Stomach smooth muscle (tissue), 2 donors: ENCODE data around the gene MBD2.

Experiments used
- H3K27ac ChIP-seq: one replicate; pipeline ENCODE4 v1.7.0; 2013; ENCODE audit warnings: mild to moderate bottlenecking, low read length, inconsistent platforms
- H3K27me3 ChIP-seq, 2 donors: one replicate each; pipeline ENCODE4 v1.7.0; 2013; ENCODE audit warnings: low read length in 2 of 2; ENCODE audit not compliant: insufficient read depth in 2 of 2, control insufficient read depth in 1 of 2
- H3K36me3 ChIP-seq, 2 donors: one replicate each; pipeline ENCODE4 v1.7.0; 2013; ENCODE audit warnings: low read length in 2 of 2; ENCODE audit not compliant: control insufficient read depth in 2 of 2, insufficient read depth in 2 of 2
- H3K4me1 ChIP-seq: one replicate; pipeline ENCODE4 v1.7.0; 2013; ENCODE audit warnings: low read length; ENCODE audit not compliant: control insufficient read depth, insufficient read depth
- H3K4me3 ChIP-seq, 2 donors: one replicate each; pipeline ENCODE4 v1.7.0; 2013; ENCODE audit warnings: low read length in 2 of 2
- H3K9ac ChIP-seq, 2 donors: one replicate each; pipeline ENCODE4 v1.7.0; 2013; ENCODE audit warnings: low read length in 2 of 2, mild to moderate bottlenecking in 1 of 2
- H3K9me3 ChIP-seq, 2 donors: one replicate each; pipeline ENCODE4 v1.7.0; 2013; ENCODE audit warnings: low read length in 2 of 2; ENCODE audit not compliant: control insufficient read depth in 2 of 2
- donor health status: healthy.
- donor health status: Pancreatic carcinoma.

The MBD2 gene

DNA sequence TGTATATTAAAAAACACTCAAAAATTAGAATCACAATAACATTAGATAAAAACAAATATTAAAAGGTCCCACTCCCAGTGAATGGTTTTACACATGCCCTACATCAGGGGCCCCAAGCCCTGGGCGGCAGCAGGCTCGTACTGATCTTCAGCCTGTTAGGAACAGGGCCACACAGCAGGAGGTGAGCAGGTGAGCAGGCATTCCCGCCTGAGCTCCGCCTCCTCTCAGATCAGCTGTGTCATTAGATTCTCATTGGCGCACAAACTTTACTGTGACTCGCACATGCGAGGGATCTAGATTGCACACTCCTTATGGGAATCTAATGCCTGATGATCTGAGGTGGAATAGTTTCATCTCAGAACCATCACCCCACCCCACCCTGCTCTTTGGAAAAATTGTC lies 74.2 kb downstream of the MBD2 start:
- H3K4me3 ChIP-seq = no peak overlapping the region
- H3K27ac ChIP-seq = no peak overlapping the region
- peaks cover 3% of the 10 kb centered on the region for H3K4me1 ChIP-seq
- peaks cover 7 to 16% of the 10 kb centered on the region in 2 donors for H3K36me3 ChIP-seq
- no peak overlapping the region for H3K9ac ChIP-seq
- H3K9me3 ChIP-seq = no peaks in the 10 kb centered on the region
- H3K27me3 ChIP-seq = no peaks in the 10 kb centered on the region

DNA sequence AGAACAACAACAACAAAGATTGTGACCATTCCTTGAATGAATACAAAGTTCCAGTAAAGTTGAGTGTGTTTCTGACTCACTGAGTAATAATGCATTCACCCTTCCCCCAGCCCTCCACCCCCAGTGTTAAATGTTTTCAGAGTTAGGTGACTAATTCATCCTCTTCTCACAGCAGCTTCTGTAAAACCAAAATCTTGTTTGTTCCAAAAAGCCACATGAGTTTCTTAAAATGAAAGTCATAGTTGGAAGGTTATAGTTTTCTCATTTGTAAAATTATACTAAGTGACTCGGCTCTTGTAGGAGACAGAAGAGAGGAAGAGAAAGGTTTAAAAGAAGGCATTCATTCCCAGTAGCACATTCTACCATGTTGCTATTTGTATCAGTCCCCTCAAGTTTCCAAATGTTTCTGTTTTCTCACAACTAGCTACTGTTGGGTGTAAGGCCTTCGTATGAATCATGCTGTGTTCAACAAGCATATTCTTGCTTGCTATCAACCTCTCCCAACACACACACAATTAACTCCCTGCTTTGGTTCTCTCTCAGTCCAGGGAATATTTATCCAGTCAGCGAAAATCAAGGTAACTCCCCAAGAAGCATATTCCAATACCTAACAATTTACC lies 75.3 kb downstream of the MBD2 start:
- Histone ChIP-seq H3K4me3 (no peak overlapping the region), H3K27ac (no peak overlapping the region), H3K9ac (no peak overlapping the region), H3K27me3 (no peaks in the 10 kb centered on the region), H3K4me1 (peaks cover 3% of the 10 kb centered on the region), H3K36me3 (peaks cover 7 to 11% of the 10 kb centered on the region in 2 donors), H3K9me3 (no peaks in the 10 kb centered on the region)

DNA sequence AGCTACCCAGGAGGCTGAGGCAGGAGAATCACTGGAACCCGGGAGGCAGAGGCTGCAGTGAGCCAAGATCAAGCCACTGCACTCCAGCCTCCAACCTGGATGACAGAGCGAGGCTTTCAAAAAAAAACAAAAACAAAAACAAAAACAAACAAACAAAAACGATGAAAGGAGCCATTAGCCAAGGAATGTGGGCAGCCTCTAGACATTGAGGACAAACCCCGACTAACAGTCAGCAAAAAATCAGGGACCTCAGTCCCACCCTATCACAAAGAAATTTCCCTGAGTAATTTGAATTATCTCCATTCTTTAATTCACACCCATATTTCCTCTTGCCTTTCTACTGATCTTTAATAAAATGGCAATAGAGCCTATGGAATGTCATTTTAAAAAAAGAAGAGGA lies 75.8 kb downstream of the MBD2 start:
- H3K9me3 ChIP-seq = no peaks in the 10 kb centered on the region
- H3K27me3 ChIP-seq = no peaks in the 10 kb centered on the region
- no peak overlapping the region for H3K9ac ChIP-seq
- H3K36me3 ChIP-seq = peaks cover 6 to 8% of the 10 kb centered on the region in 2 donors
- no peak overlapping the region for H3K27ac ChIP-seq
- no peak overlapping the region for H3K4me3 ChIP-seq
- peaks cover 3% of the 10 kb centered on the region for H3K4me1 ChIP-seq

DNA sequence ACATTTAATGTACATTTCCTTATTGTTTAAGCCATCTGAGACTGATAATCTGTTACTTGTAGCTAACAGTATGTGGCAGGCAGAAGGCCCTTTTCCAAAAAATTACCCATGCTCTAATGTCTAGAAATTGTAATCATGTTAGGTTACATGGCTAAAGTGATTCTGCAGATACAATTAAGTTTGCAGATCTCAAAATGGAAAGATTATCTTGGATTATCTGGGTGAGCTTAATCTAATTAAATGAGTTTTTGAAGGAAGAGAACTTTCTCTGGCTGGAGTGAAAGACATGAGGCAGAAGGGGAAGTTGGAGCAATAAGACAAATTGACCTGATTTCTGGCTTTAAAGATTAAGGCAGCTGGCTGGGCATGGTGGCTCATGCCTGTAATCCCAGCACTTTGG lies 76.3 kb downstream of the MBD2 start:
- H3K27ac ChIP-seq = no peak overlapping the region
- no peaks in the 10 kb centered on the region for H3K9me3 ChIP-seq
- no peak overlapping the region for H3K4me3 ChIP-seq
- H3K27me3 ChIP-seq = no peaks in the 10 kb centered on the region
- peaks cover 3% of the 10 kb centered on the region for H3K4me1 ChIP-seq
- H3K36me3 ChIP-seq = peaks cover 5 to 7% of the 10 kb centered on the region in 2 donors
- H3K9ac ChIP-seq = no peak overlapping the region

GRCh38 chr18:54147439-54147838 lies 77.0 kb downstream of the MBD2 start:
- H3K4me1 ChIP-seq = peaks cover 3% of the 10 kb centered on the region
- H3K9me3 ChIP-seq = no peaks in the 10 kb centered on the region
- no peaks in the 10 kb centered on the region for H3K27me3 ChIP-seq
- no peak overlapping the region for H3K4me3 ChIP-seq
- H3K27ac ChIP-seq = no peak overlapping the region
- no peak overlapping the region for H3K9ac ChIP-seq
- H3K36me3 ChIP-seq = peaks cover 4 to 7% of the 10 kb centered on the region in 2 donors

DNA sequence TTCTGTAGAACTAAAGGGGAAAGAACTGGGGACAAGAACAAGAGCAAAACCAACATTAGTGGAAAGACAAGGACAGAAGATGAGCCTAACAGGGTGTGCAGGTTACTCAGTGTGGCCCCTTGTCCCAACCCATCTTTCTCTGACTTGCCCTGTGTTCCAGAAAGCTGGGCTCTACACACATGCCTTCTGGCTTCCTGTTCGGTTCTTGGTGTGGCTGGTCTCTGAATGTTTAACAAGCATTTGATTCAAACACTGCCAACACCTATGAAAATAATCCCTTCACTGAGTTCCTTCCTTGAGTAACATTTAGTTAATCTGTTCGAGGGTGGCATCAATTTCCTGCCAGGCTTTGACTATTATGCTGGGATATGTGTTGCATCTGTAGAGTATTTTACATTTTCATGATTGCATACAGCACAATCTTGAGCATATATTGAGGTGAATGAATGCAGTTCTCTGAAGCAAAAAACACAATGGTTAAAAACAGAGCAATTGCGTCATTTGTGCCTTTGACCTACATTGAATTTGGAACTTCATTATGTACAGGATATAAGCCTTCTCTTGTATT lies 83.3 kb downstream of the MBD2 start:
- Histone ChIP-seq H3K27ac (no peak overlapping the region), H3K4me1 (no peaks in the 10 kb centered on the region), H3K4me3 (no peak overlapping the region), H3K9me3 (no peaks in the 10 kb centered on the region), H3K27me3 (no peaks in the 10 kb centered on the region), H3K36me3 (no peaks in the 10 kb centered on the region), H3K9ac (no peak overlapping the region)

DNA sequence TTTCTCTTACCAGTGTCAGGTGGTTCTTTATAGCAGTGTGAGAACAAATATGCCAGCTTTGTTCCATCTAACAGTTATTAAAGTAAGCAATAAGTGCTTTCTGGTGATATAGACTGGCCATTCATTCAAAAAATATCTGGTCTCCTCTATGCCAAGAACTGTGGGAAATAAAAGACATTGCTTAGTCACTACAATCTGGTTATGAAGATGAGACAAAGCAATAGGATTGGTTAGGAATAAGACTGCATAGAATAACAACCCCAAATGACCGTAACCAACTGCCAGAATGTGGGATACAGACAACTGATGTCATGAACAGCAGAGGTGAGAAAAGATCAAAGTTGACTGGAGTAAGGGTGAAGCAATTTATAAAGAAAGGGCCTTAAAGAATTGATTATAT lies 83.8 kb downstream of the MBD2 start:
- no peaks in the 10 kb centered on the region for H3K27me3 ChIP-seq
- H3K36me3 ChIP-seq = no peaks in the 10 kb centered on the region
- H3K4me1 ChIP-seq = no peaks in the 10 kb centered on the region
- H3K4me3 ChIP-seq = no peak overlapping the region
- H3K27ac ChIP-seq = no peak overlapping the region
- no peak overlapping the region for H3K9ac ChIP-seq
- no peaks in the 10 kb centered on the region for H3K9me3 ChIP-seq

DNA sequence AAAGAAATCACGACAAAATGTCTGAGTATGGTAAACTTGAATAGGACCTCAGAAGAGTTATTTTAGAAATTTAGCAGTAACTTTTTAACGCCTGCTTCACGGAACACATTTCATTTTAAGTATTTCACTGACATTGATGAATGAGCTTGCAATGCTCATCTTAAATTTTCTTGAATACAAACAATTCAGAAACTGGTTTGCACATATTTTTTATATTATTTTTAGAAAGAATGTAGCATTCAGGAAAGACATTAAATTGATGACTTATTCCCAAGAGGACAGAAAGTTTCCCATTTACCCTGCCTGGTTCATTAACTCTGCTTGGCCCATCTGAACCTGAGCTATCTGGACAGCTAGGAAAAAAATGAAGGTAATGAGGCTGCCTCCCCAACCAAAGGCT lies 89.3 kb downstream of the MBD2 start:
- H3K27me3 ChIP-seq = no peaks in the 10 kb centered on the region
- H3K9ac ChIP-seq = no peak overlapping the region
- no peaks in the 10 kb centered on the region for H3K9me3 ChIP-seq
- no peaks in the 10 kb centered on the region for H3K4me1 ChIP-seq
- H3K4me3 ChIP-seq = no peak overlapping the region
- no peaks in the 10 kb centered on the region for H3K36me3 ChIP-seq
- no peak overlapping the region for H3K27ac ChIP-seq

DNA sequence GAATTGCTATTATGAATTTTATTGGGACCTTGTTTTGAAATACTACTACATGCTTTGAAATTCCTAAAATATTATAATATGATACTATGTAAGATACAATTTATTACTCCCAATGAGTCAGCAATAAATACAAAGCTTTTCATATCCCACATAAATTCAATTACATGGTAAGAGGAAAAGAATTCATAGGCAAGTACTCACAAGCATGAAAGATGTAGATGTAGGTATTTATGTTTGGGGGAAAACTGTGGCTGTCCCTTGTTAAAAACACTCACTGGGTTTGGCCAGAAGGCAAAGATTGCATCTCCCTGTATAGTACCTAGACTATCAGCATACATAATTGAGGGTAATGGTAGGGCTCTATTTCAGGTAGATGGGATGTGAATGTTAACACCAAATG lies 90.4 kb downstream of the MBD2 start:
- Histone ChIP-seq H3K27me3 (no peaks in the 10 kb centered on the region), H3K9ac (no peak overlapping the region), H3K27ac (no peak overlapping the region), H3K4me1 (no peaks in the 10 kb centered on the region), H3K36me3 (no peaks in the 10 kb centered on the region), H3K4me3 (no peak overlapping the region), H3K9me3 (no peaks in the 10 kb centered on the region)

- Histone ChIP-seq H3K9ac (no peak overlapping the region), H3K27me3 (no peaks in the 10 kb centered on the region), H3K4me3 (no peak overlapping the region), H3K4me1 (no peaks in the 10 kb centered on the region), H3K36me3 (no peaks in the 10 kb centered on the region), H3K9me3 (no peaks in the 10 kb centered on the region), H3K27ac (no peak overlapping the region)
Measured at GRCh38 chr18:54130631-54131030, 93.8 kb downstream of the MBD2 start.

DNA sequence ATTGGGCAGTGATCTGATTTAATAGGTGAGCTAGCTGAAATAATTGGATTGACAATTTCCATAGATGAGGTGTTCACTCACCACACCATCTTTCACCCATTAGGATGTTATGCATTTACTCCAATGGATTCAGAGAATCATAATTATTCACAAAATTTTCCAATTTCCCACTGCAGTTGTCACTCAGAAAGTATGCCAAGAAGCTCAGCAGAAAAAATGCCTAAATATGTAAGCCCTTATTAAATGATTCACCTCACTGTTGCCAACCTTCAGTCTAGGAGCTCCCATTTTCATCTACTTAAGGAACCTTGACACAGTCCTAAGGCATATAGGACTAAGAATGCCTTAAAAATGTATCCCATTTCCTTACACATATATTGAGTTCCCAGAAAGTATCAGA lies 94.3 kb downstream of the MBD2 start:
- Histone ChIP-seq H3K9ac (no peak overlapping the region), H3K36me3 (no peaks in the 10 kb centered on the region), H3K27ac (no peak overlapping the region), H3K27me3 (no peaks in the 10 kb centered on the region), H3K4me1 (no peaks in the 10 kb centered on the region), H3K4me3 (no peak overlapping the region), H3K9me3 (no peaks in the 10 kb centered on the region)
